ENCODE results near the gene TMEM95. TPM values are rescaled to one million over a fixed set of nuclear protein-coding genes. Genes with fewer than 3 reads are reported as not detected.

Gene TMEM95
- total RNA-seq, 4 donors from 2014 or later = not detected

- TF ChIP-seq POLR2A (IDR thresholded peaks at IDR 0.05) = no peak
- TF ChIP-seq, protein P1, sequence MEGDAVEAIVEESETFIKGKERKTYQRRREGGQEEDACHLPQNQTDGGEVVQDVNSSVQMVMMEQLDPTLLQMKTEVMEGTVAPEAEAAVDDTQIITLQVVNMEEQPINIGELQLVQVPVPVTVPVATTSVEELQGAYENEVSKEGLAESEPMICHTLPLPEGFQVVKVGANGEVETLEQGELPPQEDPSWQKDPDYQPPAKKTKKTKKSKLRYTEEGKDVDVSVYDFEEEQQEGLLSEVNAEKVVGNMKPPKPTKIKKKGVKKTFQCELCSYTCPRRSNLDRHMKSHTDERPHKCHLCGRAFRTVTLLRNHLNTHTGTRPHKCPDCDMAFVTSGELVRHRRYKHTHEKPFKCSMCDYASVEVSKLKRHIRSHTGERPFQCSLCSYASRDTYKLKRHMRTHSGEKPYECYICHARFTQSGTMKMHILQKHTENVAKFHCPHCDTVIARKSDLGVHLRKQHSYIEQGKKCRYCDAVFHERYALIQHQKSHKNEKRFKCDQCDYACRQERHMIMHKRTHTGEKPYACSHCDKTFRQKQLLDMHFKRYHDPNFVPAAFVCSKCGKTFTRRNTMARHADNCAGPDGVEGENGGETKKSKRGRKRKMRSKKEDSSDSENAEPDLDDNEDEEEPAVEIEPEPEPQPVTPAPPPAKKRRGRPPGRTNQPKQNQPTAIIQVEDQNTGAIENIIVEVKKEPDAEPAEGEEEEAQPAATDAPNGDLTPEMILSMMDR (IDR thresholded peaks at IDR 0.05 in 4 of 5, conservative IDR thresholded peaks at IDR 0.05 in 1 of 5) = no peak
- H3K9me3 ChIP-seq = no peaks in the 10 kb centered on the region
- peak overlapping the region; percentile 62 to 81 (median 70) for H3K4me3 ChIP-seq
- ATAC-seq (peak; percentile 3), DNase-seq (no peak)
- H3K27ac ChIP-seq = peak overlapping the region; percentile 92 to 97 (median 92)
- intact Hi-C loops (cut with DNase I; ENCODE audit: low total_unique reads) (loop anchor here (1.0 to 10.0 kb wide), 3 partner anchors 9 to 282 kb away; partner anchors contain the start of genes KCTD11, PLSCR3, TP53 and WRAP53), in situ Hi-C loops (cut with MboI; ENCODE audit: low sequenced_read_pairs in 4 of 4) (no loop called here)
- no peaks in the 10 kb centered on the region for H3K36me3 ChIP-seq
- H3K27me3 ChIP-seq = no peaks in the 10 kb centered on the region
- H3K4me1 ChIP-seq = peaks cover 19 to 20% of the 10 kb centered on the region in 2 donors
Measured at GRCh38 chr17:7403043-7403726, 48.2 kb downstream of the TMEM95 start.

GRCh38 chr17:7403727-7403976 is 48.7 kb downstream of the TMEM95 start:
- peak overlapping the region; percentile 62 to 81 (median 70) for H3K4me3 ChIP-seq
- H3K27ac ChIP-seq = peak overlapping the region; percentile 92 to 97 (median 92)
- H3K9me3 ChIP-seq = no peaks in the 10 kb centered on the region
- H3K27me3 ChIP-seq = no peaks in the 10 kb centered on the region
- ATAC-seq = peak; percentile 68 to 69
- no peaks in the 10 kb centered on the region for H3K36me3 ChIP-seq
- H3K4me1 ChIP-seq = peaks cover 19 to 20% of the 10 kb centered on the region in 2 donors
- intact Hi-C loops (cut with DNase I; ENCODE audit: low total_unique reads) (loop anchor here (1.0 to 10.0 kb wide), 3 partner anchors 9 to 281 kb away; partner anchors contain the start of genes KCTD11, PLSCR3, TP53 and WRAP53), in situ Hi-C loops (cut with MboI; ENCODE audit: low sequenced_read_pairs in 4 of 4) (no loop called here)
- no peak for TF ChIP-seq POLR2A (IDR thresholded peaks at IDR 0.05)
- TF ChIP-seq, protein P1 (IDR thresholded peaks at IDR 0.05 in 4 of 5, conservative IDR thresholded peaks at IDR 0.05 in 1 of 5) = no peak
- peak in 1 of 2 donors; percentile 70 for DNase-seq

GRCh38 chr17:7403977-7404736 is 49.2 kb downstream of the TMEM95 start, which contains the start of gene TMEM256:
TSS of gene TMEM256 (minus strand) at chr17:7404097. CDS start at chr17:7404084, 13 bp downstream.
- Histone ChIP-seq H3K36me3 (no peaks in the 10 kb centered on the region), H3K4me3 (peak within 1 kb of the TSS; percentile 62 to 81 (median 70)), H3K27ac (peak within 1 kb of the TSS; percentile 92 to 97 (median 92)), H3K27me3 (no peaks in the 10 kb centered on the region), H3K9me3 (no peaks in the 10 kb centered on the region), H3K4me1 (peaks cover 19 to 20% of the 10 kb centered on the region in 2 donors)
- intact Hi-C loops (cut with DNase I; ENCODE audit: low total_unique reads) (loop anchor here (1.0 to 10.0 kb wide), 6 partner anchors 10 to 281 kb away; partner anchors contain the start of genes KCTD11, PLSCR3, POLR2A and SENP3), in situ Hi-C loops (cut with MboI; ENCODE audit: low sequenced_read_pairs in 4 of 4) (no loop called here)
- TF ChIP-seq, protein P1 (IDR thresholded peaks at IDR 0.05 in 4 of 5, conservative IDR thresholded peaks at IDR 0.05 in 1 of 5) = peak in 2 of 5 experiments; percentile 13 to 22
- peak; percentile 94 to 96 for TF ChIP-seq POLR2A (IDR thresholded peaks at IDR 0.05)
- peak; percentile 100 for DNase-seq
- ATAC-seq = peak; percentile 90

GRCh38 chr17:7404737-7405349 is 49.9 kb downstream of the TMEM95 start:
- intact Hi-C loops (cut with DNase I; ENCODE audit: low total_unique reads) = loop anchor here (1.0 to 10.0 kb wide), 4 partner anchors 30 to 280 kb away; partner anchors contain the start of genes POLR2A, SENP3, TMEM102 and TP53
- H3K27ac ChIP-seq = peak overlapping the region; percentile 92 to 97 (median 92)
- in situ Hi-C loops (cut with MboI; ENCODE audit: low sequenced_read_pairs in 4 of 4) = no loop called here
- DNase-seq (peak in 1 of 2 donors; percentile 27), ATAC-seq (peak; percentile 36 to 46)
- H3K4me1 ChIP-seq = peaks cover 19 to 20% of the 10 kb centered on the region in 2 donors
- TF ChIP-seq, protein P1 (IDR thresholded peaks at IDR 0.05 in 4 of 5, conservative IDR thresholded peaks at IDR 0.05 in 1 of 5) = peak in 1 of 5 experiments; percentile 30
- peak; percentile 70 to 75 for TF ChIP-seq POLR2A (IDR thresholded peaks at IDR 0.05)
- H3K9me3 ChIP-seq = no peaks in the 10 kb centered on the region
- H3K4me3 ChIP-seq = peak overlapping the region; percentile 62 to 81 (median 70)
- H3K27me3 ChIP-seq = no peaks in the 10 kb centered on the region
- H3K36me3 ChIP-seq = no peaks in the 10 kb centered on the region

Measured in gastrocnemius medialis (tissue), 4 donors.